Measurements from ENCODE around the gene RILPL1.

- TF ChIP-seq MAX (IDR thresholded peaks at IDR 0.05; ENCODE audit: low read depth, low read length) (no peak), CTCF (IDR thresholded peaks at IDR 0.05; ENCODE audit: low read depth, low read length) (no peak), POLR2A (IDR thresholded peaks at IDR 0.05; ENCODE audit: extremely low read depth, insufficient read length) (no peak), MYC (IDR thresholded peaks at IDR 0.05; ENCODE audit: low read depth, low read length) (no peak)
Observed at GRCh38 chr12:123497065-123497464, 36.5 kb downstream of the RILPL1 start.
